Measurements from ENCODE around the gene CPNE4.

Gene CPNE4

DNA sequence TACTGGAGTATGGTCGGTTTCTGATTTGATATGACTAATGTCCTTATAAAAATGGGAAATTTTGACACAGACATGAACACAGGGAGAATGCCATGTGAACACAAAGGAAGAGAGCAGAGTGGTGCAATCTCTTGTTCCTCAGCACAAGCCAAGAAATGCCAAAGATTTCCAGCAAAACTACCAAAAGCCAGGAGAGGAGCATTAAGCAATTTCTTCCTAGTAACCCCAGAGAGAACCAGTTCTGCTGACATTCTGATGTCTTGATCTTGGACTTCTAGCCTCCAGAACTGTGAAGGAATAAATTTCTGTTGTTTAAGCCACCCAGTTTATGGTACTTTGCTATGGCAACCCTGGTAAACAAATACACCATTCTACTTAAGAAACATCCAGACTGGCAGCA is 304.2 kb downstream of the CPNE4 start:
- TF ChIP-seq POU2F2 (IDR thresholded peaks at IDR 0.05; ENCODE audit: low read depth, low read length), result no peak
- no peak for TF ChIP-seq TAF1 (IDR thresholded peaks at IDR 0.05; ENCODE audit: low read depth, low read length)
- TF ChIP-seq SPI1 (IDR thresholded peaks at IDR 0.05; ENCODE audit: low read depth, low read length), result no peak
- TF ChIP-seq POLR2A (IDR thresholded peaks at IDR 0.05; ENCODE audit: low read depth, low read length), result no peak
- TF ChIP-seq POLR2AphosphoS5 (IDR thresholded peaks at IDR 0.05; ENCODE audit: low read depth, low read length), result no peak
- no peak for TF ChIP-seq PAX5 (IDR thresholded peaks at IDR 0.05; ENCODE audit: insufficient read depth, low read length, severe bottlenecking)
- FAIRE-seq, result no peak
- no peak for DNase-seq (ENCODE audit: insufficient read length, low spot score)

- FAIRE-seq (no peak), DNase-seq (ENCODE audit: insufficient read length, low spot score) (no peak)
- no peak for TF ChIP-seq PAX5 (IDR thresholded peaks at IDR 0.05; ENCODE audit: insufficient read depth, low read length, severe bottlenecking)
Measured at GRCh38 chr3:131729643-131730017, 305.2 kb downstream of the CPNE4 start.

- no peak for TF ChIP-seq PAX5 (IDR thresholded peaks at IDR 0.05; ENCODE audit: insufficient read depth, low read length, severe bottlenecking)
- TF ChIP-seq POU2F2 (IDR thresholded peaks at IDR 0.05; ENCODE audit: low read depth, low read length), result no peak
- TF ChIP-seq TAF1 (IDR thresholded peaks at IDR 0.05; ENCODE audit: low read depth, low read length), result no peak
- no peak for TF ChIP-seq SPI1 (IDR thresholded peaks at IDR 0.05; ENCODE audit: low read depth, low read length)
- TF ChIP-seq POLR2A (IDR thresholded peaks at IDR 0.05; ENCODE audit: low read depth, low read length), result no peak
- TF ChIP-seq POLR2AphosphoS5 (IDR thresholded peaks at IDR 0.05; ENCODE audit: low read depth, low read length), result no peak
- no peak for DNase-seq (ENCODE audit: insufficient read length, low spot score)
- FAIRE-seq, result no peak
Measured at GRCh38 chr3:131728898-131729642, 305.7 kb downstream of the CPNE4 start.

GRCh38 chr3:131725414-131725813 is 309.4 kb downstream of the CPNE4 start:
- no peak for DNase-seq (ENCODE audit: insufficient read length, low spot score)
- no peak for TF ChIP-seq POLR2AphosphoS5 (IDR thresholded peaks at IDR 0.05; ENCODE audit: low read depth, low read length)
- TF ChIP-seq PAX5 (IDR thresholded peaks at IDR 0.05; ENCODE audit: insufficient read depth, low read length, severe bottlenecking), result no peak
- TF ChIP-seq TAF1 (IDR thresholded peaks at IDR 0.05; ENCODE audit: low read depth, low read length), result no peak
- no peak for TF ChIP-seq POLR2A (IDR thresholded peaks at IDR 0.05; ENCODE audit: low read depth, low read length)
- FAIRE-seq, result no peak

- DNase-seq (ENCODE audit: insufficient read length, low spot score) (no peak), FAIRE-seq (no peak)
- no peak for TF ChIP-seq POLR2AphosphoS5 (IDR thresholded peaks at IDR 0.05; ENCODE audit: low read depth, low read length)
- no peak for TF ChIP-seq POU2F2 (IDR thresholded peaks at IDR 0.05; ENCODE audit: low read depth, low read length)
- no peak for TF ChIP-seq POLR2A (IDR thresholded peaks at IDR 0.05; ENCODE audit: low read depth, low read length)
Measured at GRCh38 chr3:131723343-131723742, 311.5 kb downstream of the CPNE4 start.

DNA sequence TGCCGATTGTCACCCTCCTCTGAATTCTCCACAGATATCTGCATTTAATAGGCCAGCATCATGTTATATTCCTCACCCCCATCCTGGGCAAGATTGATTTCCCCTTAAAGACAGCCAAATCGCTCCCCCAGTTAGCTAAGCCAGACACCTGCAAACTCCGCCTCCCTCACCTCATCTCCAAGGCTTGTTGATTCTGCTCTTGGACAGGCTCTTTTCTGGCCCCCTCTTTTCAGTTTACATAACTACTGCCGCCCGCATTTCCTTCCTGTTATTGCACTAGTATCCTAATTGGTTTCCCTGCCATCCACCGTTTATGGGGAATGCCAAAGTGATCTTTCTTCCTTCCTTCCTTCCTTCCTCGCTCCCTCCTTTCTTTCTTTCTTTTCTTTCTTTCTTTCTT is 317.3 kb downstream of the CPNE4 start:
- no peak for DNase-seq (ENCODE audit: insufficient read length, low spot score)
- FAIRE-seq, result no peak
- TF ChIP-seq SPI1 (IDR thresholded peaks at IDR 0.05; ENCODE audit: low read depth, low read length) (no peak), TAF1 (IDR thresholded peaks at IDR 0.05; ENCODE audit: low read depth, low read length) (no peak), POLR2A (IDR thresholded peaks at IDR 0.05; ENCODE audit: low read depth, low read length) (no peak), POU2F2 (IDR thresholded peaks at IDR 0.05; ENCODE audit: low read depth, low read length) (no peak), PAX5 (IDR thresholded peaks at IDR 0.05; ENCODE audit: insufficient read depth, low read length, severe bottlenecking) (no peak)

GRCh38 chr3:131716943-131717342 is 317.9 kb downstream of the CPNE4 start:
- FAIRE-seq, result no peak
- TF ChIP-seq TAF1 (IDR thresholded peaks at IDR 0.05; ENCODE audit: low read depth, low read length), result no peak
- no peak for TF ChIP-seq POLR2AphosphoS5 (IDR thresholded peaks at IDR 0.05; ENCODE audit: low read depth, low read length)
- TF ChIP-seq POU2F2 (IDR thresholded peaks at IDR 0.05; ENCODE audit: low read depth, low read length), result no peak
- TF ChIP-seq SPI1 (IDR thresholded peaks at IDR 0.05; ENCODE audit: low read depth, low read length), result no peak
- no peak for TF ChIP-seq POLR2A (IDR thresholded peaks at IDR 0.05; ENCODE audit: low read depth, low read length)
- TF ChIP-seq PAX5 (IDR thresholded peaks at IDR 0.05; ENCODE audit: insufficient read depth, low read length, severe bottlenecking), result no peak

GRCh38 chr3:131716007-131716406 is 318.8 kb downstream of the CPNE4 start:
- FAIRE-seq, result no peak
- DNase-seq (ENCODE audit: insufficient read length, low spot score), result no peak
- TF ChIP-seq POU2F2 (IDR thresholded peaks at IDR 0.05; ENCODE audit: low read depth, low read length) (no peak), SPI1 (IDR thresholded peaks at IDR 0.05; ENCODE audit: low read depth, low read length) (peak; percentile 18; the same call in 1 of the 2 replicates)

More at GRCh38 chr3:131716943-131717342, 317.9 kb downstream of the CPNE4 start:
- no peak for DNase-seq (ENCODE audit: insufficient read length, low spot score)

DNA sequence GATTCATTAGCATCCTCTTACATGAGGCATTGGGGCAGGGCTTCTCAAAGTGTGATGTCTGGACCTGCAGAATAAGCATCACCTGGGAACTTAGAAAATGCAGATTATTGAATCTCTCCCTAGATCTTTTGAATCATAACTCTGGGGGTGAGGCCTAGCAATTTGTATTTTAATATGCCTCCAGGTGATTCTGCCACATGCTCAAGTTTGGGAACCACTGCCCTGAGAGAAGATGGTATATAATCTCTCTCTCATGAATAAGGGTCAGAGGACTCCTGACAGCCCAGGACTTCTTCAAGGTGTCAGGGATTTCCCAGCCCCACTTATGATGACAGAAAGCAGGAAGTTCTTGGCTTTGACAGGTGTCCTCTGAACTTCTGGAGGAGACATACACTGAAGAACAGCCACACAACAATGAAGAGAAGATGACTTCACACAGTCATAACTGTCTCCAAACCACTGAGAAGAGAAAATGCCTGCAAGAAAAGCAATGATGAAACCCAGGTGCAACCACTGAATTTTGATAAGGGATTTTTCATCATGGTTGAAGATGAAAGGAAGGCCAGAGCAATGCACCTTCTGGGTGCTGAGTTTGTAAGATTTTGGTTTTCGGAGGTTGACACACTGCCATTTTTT is 320.1 kb downstream of the CPNE4 start:
- TF ChIP-seq PAX5 (IDR thresholded peaks at IDR 0.05; ENCODE audit: insufficient read depth, low read length, severe bottlenecking) (no peak), POLR2AphosphoS5 (IDR thresholded peaks at IDR 0.05; ENCODE audit: low read depth, low read length) (no peak), SPI1 (IDR thresholded peaks at IDR 0.05; ENCODE audit: low read depth, low read length) (no peak), POU2F2 (IDR thresholded peaks at IDR 0.05; ENCODE audit: low read depth, low read length) (peak; percentile 70; the same call in 1 of the 2 replicates), TAF1 (IDR thresholded peaks at IDR 0.05; ENCODE audit: low read depth, low read length) (no peak), POLR2A (IDR thresholded peaks at IDR 0.05; ENCODE audit: low read depth, low read length) (no peak)
- FAIRE-seq (peak; percentile 76), DNase-seq (ENCODE audit: insufficient read length, low spot score) (no peak)

DNA sequence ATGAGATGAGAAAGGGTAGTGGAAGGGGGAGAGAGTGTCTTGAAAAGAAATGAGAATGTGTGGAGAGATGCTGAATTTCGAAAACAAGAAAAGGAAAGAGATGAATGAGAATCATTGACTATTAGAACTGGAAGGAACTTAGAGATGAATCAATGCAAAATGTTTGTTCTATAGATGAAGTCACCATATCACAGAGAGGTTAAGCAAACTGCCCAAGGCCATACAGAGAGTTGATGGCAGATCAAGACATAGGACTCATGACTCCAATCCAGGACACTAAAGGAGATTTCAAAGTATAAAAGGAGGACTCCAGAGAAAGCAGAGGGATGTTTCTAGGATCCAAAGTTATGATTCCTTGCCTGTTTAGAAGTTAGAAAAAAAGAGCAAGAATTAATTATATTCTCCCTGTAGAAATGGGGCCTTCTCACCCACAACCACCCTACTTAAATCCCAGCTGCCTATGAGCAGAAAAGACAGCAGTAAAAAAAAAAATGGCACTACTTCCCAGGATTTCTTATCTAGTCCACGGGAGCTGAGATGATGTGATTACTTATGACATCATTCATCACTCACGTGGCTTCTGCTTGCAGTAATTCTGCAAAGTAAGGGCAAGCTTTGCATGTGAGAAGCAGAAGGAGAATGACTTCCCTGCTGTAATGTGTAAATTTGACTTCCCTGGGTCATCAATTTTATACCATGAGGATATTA is 321.2 kb downstream of the CPNE4 start:
- no peak for TF ChIP-seq PAX5 (IDR thresholded peaks at IDR 0.05; ENCODE audit: insufficient read depth, low read length, severe bottlenecking)
- TF ChIP-seq TAF1 (IDR thresholded peaks at IDR 0.05; ENCODE audit: low read depth, low read length), result no peak
- TF ChIP-seq POLR2AphosphoS5 (IDR thresholded peaks at IDR 0.05; ENCODE audit: low read depth, low read length), result no peak
- no peak for TF ChIP-seq POLR2A (IDR thresholded peaks at IDR 0.05; ENCODE audit: low read depth, low read length)
- TF ChIP-seq SPI1 (IDR thresholded peaks at IDR 0.05; ENCODE audit: low read depth, low read length), result no peak
- TF ChIP-seq POU2F2 (IDR thresholded peaks at IDR 0.05; ENCODE audit: low read depth, low read length), result no peak
- FAIRE-seq (no peak), DNase-seq (ENCODE audit: insufficient read length, low spot score) (no peak)

All from GM12891 (cell line).